Body of pancreas (tissue), 4 donors: ENCODE data around the gene ST8SIA4.

Experiments used
- CTCF ChIP-seq, 7 experiments: fragments of 450-650 bp in 4 of 7; fragments of 200-600 bp in 3 of 7; sonication (generic) in 3 of 7; IDR thresholded peaks; one replicate each; pipeline ENCODE4 v1.5.1; 2016 to 2019; ENCODE audit warnings: antibody characterized with exemption in 7 of 7
- POLR2A ChIP-seq, 3 donors: fragments of 450-650 bp; IDR thresholded peaks; one replicate each; pipeline ENCODE4 v1.6.1; 2016; ENCODE audit warnings: antibody characterized with exemption in 3 of 3, mild to moderate bottlenecking in 2 of 3

- no peak for TF ChIP-seq POLR2A (IDR thresholded peaks at IDR 0.05)
- TF ChIP-seq CTCF (IDR thresholded peaks at IDR 0.05): no peak
Measured at GRCh38 chr5:100827481-100827889, 75.6 kb downstream of the ST8SIA4 start.
